HG03432 (cell line): ENCODE measurements around the gene RIPK1.
A peak's percentile ranks its signal among the peaks of the same experiment; 100 is the strongest.

Experiments used
- ATAC-seq: cut with Tn5 transposase; IDR thresholded peaks from one replicate; pipeline ENCODE4 v1.9.1; 2021; ENCODE audit warnings: mild to moderate bottlenecking, moderate library complexity; ENCODE audit not compliant: unreplicated experiment

The RIPK1 gene

DNA sequence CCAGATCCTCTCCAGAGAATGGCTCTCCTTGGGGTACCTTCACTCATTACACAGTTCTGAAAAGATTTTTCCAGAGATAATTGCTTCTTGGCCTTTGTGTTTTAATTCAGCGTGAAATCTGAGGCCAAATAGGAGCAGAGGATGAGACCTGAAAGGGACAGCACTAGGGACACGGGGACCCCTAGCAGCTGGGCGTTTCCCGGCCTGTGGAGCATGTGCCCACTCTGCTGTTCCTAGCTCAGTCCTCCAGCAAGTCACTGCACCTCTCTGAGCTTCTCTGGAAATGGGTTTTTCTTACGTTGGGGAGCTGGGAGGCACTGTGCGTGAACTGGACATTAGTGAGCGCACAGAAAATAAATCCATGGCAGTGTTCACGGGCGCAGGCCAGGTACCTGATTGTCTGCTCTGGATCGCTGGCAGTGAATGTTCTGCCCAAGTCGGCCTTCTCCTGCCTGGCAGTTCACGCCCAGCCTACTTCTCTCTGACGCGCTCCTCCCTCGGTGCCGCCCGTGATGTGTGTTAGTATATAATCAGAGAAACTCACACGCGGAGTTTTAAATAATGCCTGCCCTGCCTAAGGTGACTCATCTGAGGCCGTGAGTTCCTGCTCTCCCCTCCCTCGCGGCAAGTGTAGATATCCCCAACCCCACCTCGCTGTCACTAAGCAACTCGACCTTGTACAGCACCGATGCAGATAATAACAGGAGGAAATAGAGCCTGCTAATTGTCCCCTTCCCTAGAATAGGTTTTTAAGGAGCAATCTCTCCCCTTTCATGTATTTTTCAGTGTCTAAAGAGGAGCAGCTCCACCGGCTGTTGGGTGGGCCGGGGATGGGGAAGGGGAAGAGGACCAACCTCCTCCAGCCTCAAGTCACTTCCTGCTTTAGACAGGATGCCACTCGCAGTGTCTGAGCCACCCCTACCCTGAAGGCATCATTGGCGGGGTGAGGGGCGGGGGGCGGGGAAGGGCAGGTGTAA, 91.8 kb downstream of the RIPK1 start:
- no peak for ATAC-seq

DNA sequence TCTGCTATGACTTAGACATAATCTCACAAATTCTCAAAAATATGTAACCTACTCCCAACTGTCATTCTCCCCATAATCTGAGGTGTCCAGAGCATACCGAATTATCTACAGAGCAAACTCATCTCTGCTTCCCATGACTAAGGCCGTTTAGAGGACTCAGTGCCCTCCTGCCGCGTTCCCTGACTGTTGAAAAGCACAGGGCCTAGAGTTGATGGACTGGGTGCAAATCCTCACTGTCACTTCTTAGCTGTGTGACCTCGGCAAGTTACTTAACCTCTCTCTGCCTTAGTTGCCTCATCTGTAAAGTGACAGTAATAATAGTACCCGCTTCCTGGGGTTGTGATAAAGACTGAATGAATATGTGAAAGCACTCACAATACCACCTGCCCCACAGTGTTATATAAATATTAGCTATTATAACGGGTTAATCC, 93.8 kb downstream of the RIPK1 start:
- ATAC-seq, result no peak

DNA sequence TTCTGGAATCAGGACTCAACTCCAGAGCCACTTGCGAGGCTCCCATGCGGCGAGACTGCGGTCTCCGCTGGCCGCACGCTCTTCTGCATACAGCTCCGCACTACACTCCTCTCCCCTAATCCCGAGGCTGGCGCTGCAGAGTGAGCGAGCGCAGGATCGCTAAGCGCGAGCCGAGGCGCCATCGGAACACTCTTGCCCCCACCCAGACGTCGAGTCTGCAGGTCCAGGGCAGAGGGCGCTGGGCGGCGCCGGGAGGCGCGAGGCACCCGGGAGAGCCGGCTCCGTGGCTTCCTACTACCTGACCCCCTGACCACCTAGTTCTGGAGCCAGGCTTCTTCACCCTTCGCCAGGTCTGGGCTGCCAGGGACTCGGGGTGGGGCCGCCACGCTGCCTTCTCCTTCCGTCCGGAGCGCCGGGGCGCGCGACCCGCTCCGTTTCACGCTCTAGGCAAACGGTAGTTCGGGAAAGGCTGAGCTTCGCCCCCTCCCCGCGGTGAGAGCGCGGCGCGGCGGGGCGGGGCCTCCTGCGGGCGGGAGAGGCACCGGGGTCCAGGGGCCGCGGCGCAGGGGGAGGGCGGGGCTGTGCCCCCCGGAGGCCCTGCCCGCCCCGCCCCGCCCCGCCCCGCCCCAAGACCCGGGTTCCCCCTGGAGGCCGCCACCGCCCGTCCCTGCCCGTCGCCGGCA, 94.4 kb downstream of the RIPK1 start:
- ATAC-seq, result peak; percentile 73

DNA sequence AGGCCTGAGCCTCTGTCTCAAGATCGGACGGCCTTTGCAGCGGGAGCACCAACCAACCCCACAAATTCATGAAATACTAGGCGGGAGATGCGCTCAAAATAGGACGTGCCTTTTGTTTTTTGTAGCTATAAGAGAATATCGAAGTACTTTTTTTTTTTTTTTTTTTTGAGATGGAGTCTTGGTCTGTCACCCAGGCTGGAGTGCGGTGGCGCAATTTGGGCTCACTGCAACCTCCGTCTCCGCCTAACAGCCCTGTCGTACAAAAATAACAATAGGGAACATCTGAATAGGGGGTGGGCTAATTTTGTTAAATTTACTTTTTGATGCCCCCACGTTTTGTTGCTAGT, 94.9 kb downstream of the RIPK1 start:
- ATAC-seq, result peak; percentile 26

DNA sequence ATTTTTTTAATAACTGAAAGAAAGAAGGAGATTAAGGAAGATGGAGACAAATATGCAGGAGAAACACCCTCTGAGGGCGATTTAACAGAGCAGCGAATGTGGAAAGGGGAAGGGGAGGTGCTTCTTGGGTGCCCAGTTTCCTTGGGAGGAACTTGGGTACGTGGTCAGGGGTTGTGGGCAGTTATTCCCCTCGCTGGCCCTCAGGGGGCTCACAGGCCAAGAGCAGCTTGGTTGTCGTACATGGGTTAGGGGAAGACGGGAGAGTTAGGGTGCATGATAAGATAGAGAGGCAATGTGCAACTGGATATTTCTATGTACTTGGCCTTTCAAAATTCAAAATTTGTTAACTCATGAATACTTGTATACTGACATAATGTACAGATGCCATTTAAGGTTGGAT, 96.1 kb downstream of the RIPK1 start:
- no peak for ATAC-seq
